ENCODE results near the gene GGT6.
A peak's percentile ranks its signal among the peaks of the same experiment; 100 is the strongest.

The GGT6 gene

DNA sequence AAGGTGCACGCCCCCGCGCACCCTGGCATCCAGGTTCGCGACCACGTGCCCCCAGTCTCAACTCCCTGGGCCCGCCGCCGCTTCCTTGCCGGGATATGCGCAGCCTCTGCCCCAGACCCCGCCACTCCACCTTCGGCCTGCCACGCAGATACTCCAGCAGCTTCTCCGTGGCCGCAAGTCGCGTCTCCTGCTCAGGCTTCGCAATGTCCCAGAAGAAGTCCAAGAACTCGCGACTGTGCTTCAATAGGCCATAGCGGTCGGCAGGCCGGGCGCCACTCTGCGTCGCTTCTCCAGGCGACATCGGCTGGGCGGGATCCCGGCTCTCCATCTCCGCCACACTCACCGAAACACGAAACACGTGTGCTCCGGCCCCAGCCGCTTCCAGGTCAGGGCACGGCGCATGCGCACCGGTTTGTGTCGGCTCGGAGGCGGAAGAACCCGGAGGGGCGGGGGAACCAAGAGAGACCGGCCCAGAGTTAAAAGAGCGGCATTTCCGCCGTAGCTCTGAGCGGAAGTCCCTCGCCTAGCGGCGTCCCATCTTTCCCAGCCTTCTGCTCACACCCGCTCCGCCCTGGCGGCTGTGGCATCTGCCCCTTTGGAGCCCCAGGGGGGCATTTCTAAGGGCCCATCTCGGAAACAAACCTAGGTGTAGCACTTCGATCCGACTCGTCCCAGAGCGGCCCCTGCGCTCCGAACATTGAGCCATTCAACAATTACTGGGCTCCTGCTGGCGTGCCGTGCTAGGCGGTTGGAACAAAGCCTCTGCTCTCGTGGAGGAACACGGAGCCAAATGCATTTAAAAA, 5.2 kb downstream of the GGT6 start, which contains the start of gene MYBBP1A:
MYBBP1A (minus strand) TSS at position 388 of the 803 bp plus-strand sequence; CDS start at position 328, 60 bp downstream.
- Histone ChIP-seq H3K4me3 (peak within 1 kb of the TSS; percentile 80), H3K4me2 (peak within 1 kb of the TSS; percentile 98), H3K27me3 (no peaks in the 10 kb centered on the region), H3K4me1 (peaks cover 36% of the 10 kb centered on the region), H3K36me3 (peaks cover 40% of the 10 kb centered on the region), H3K27ac (peak within 1 kb of the TSS; percentile 88), H3K9ac (peak within 1 kb of the TSS; percentile 90), H3K9me3 (no peaks in the 10 kb centered on the region), H4K20me1 (peaks cover 42% of the 10 kb centered on the region)
- TF ChIP-seq Cebpa-rat (IDR thresholded peaks at IDR 0.05): no peak

DNA sequence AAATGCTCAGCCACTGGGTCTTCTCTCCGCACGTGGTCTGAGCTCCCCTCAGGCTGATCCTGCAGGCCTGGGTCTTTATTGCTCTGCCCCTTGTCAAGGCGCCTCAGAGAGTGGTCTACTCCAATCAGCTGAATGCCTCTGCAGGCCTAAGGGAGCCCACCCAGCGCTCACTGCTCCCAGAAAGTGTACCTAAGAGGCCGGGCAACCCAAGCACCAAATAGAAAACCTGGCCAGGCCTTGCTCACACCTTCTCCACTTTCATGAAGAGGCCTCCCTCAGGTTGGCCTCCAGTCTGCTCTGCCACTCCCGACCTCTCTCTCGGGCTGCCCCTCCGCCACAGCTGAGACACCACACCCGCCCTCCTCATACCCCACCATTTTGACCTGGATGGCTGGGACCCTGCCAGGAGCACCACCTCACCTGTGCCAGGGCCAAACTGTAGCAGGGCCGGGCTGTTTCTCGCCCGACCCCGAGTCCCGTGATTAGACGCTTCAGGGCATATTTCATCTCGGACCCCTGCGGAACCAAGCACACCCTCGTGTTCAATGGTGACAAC, 5.9 kb downstream of the GGT6 start:
- no peaks in the 10 kb centered on the region for H3K9me3 ChIP-seq
- peaks cover 47% of the 10 kb centered on the region for H3K36me3 ChIP-seq
- H3K4me3 ChIP-seq: peak overlapping the region; percentile 80
- peak overlapping the region; percentile 98 for H3K4me2 ChIP-seq
- no peak for TF ChIP-seq Cebpa-rat (IDR thresholded peaks at IDR 0.05)
- H3K27me3 ChIP-seq: no peaks in the 10 kb centered on the region
- peak overlapping the region; percentile 88 for H3K27ac ChIP-seq
- H3K9ac ChIP-seq: peak overlapping the region; percentile 90
- H3K4me1 ChIP-seq: peaks cover 29% of the 10 kb centered on the region
- H4K20me1 ChIP-seq: peaks cover 48% of the 10 kb centered on the region

DNA sequence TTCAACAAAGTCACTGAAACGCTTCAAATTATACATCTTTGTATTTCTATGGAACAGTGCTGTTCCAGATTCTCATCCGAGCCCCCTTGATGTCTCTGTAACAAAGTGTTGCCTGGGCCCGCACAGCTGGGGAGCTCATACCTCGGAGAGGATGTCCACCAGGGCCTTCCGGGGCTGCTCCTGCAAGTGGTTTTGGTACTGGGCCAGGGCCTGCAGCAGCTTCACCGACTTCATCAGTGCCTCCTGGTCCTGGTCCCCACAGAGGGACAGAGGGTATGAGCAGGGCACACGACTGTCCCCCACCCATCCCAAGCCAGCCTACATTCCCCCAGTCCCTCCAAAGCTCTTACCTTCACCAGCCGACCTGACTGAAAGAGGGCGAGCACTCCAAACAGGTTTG, 6.7 kb downstream of the GGT6 start:
- Histone ChIP-seq H3K36me3 (peaks cover 55% of the 10 kb centered on the region), H3K27me3 (no peaks in the 10 kb centered on the region), H4K20me1 (peaks cover 56% of the 10 kb centered on the region), H3K4me1 (peaks cover 25% of the 10 kb centered on the region), H3K9me3 (no peaks in the 10 kb centered on the region), H3K9ac (peak overlapping the region; percentile 90), H3K27ac (peak overlapping the region; percentile 88), H3K4me2 (peak overlapping the region; percentile 98), H3K4me3 (peak overlapping the region; percentile 80)
- no peak for TF ChIP-seq Cebpa-rat (IDR thresholded peaks at IDR 0.05)

DNA sequence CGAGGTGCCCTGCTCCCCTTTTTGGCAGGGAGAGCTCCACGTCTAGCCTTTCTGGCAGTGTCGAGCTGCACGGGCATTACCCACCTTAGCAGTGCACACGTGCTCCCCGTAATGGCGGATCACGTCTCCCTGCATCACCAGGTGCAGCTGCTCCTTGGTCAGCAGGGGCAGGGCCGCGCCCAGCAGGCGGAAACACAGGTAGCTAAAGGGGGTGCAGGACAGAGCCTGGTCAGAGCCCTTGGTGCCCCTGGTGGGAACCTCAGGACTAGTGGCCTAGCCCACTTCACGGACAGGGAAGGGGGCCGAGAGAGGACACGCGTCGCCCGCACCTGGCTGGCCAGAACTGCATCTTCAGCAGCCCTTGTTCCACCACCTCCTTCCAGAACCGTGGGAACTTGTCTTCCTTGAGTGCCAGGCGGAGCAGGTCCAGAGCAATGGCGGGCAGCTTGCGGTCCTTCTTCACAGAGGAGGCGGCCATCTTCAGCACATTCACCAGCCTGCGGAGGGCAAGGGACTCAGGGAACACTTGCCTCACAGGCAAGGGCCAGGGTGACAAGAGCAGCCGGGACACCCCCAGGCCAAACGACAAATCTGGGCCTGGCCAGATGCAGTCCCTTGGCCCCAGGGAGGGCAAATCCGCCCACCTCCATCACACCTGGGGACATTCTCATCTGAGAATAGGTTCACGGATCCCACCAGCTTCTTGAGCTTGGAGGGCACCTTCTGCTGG, 8.4 kb downstream of the GGT6 start:
- TF ChIP-seq Cebpa-rat (IDR thresholded peaks at IDR 0.05): no peak
- Histone ChIP-seq H3K27me3 (no peaks in the 10 kb centered on the region), H3K36me3 (peaks cover 72% of the 10 kb centered on the region), H3K9me3 (no peaks in the 10 kb centered on the region), H3K4me1 (peaks cover 25% of the 10 kb centered on the region), H3K4me3 (no peak overlapping the region), H3K4me2 (no peak overlapping the region), H4K20me1 (peaks cover 73% of the 10 kb centered on the region), H3K27ac (no peak overlapping the region), H3K9ac (no peak overlapping the region)

DNA sequence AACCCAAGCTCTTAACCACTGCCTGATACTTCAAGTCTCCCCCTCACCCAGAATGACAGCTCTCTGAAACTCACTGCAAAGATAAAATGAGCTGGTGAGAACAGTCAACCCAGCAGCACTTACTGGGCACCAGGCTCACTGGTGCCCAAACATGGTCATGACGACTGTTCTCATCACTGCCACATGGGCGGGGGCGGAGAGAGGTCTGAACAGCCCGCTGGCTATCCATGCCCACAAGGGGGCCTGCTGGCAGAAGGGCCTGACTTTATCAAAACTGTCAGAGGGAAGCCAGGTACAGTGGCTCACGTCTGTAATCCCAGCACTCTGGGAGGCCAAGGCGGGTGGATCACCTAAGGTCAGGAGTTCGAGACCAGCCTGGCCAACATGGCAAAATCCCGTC, 9.2 kb downstream of the GGT6 start:
- H3K9ac ChIP-seq: no peak overlapping the region
- H3K36me3 ChIP-seq: peaks cover 80% of the 10 kb centered on the region
- H3K9me3 ChIP-seq: no peaks in the 10 kb centered on the region
- no peak overlapping the region for H3K4me2 ChIP-seq
- H3K4me1 ChIP-seq: peaks cover 20% of the 10 kb centered on the region
- no peak overlapping the region for H3K27ac ChIP-seq
- no peak for TF ChIP-seq Cebpa-rat (IDR thresholded peaks at IDR 0.05)
- H4K20me1 ChIP-seq: peaks cover 80% of the 10 kb centered on the region
- no peak overlapping the region for H3K4me3 ChIP-seq
- no peaks in the 10 kb centered on the region for H3K27me3 ChIP-seq

DNA sequence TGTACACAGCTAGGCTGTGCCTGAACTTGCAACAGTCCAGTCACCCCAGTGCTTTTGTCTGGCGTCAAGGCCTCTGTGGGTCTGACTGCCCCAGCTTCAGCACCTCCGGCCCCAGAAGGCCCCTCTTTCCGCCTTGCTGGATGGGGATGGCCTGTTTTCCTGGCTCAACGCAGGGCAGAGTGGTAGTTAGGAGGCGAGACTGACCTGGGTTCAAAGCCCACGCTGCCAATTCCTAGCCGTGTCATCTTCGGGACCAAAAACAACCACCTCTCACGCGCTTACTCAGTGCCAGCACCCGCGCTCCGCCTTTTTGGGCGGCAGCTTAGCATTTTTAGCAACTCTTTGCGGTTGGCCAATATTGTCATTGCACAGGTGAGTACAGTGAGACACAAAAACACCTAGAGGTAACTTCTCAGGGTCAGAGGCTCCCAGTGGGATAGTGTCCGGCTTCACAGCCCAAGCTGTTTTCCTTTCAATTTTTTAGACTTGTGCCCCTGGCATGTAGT, 9.8 kb downstream of the GGT6 start:
- Histone ChIP-seq H3K4me2 (no peak overlapping the region), H3K27me3 (no peaks in the 10 kb centered on the region)

DNA sequence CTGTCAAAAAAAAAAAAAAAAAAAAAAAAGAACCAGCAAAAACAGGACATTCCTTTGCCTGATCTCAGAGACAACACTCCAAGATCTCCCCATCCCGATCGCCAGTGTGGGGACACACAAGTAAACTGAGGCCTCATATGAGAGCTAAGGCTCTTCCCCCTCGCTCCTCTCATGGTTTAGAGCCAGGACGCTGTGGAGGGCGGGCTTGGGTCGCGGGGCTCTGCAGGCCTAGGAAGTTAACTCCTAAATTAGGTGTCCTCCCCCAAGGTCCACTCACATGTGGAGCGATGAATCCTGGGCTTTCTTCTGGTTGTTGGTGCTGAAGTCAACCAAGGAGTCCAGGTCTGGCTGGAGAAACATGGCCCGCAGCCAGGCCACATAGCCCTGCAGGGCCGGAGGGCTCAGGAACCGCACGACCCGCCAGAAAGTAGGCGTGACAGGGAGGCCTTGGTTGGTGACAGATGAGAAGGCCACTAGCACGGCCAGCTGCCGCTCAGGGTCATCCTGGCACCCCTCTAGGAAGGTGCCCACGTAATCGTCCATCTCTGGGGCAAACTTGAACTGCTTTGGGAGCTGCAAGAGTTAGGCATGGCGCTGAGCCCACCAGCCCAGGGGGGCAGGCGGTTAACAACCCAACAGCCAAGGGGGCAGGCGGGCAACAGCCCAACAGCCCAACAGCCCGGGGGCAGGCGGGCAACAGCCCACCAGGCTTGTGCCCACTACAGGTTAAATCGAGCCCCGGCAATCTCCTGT, 10.4 kb downstream of the GGT6 start:
- no peak overlapping the region for H3K4me3 ChIP-seq
- no peak for TF ChIP-seq Cebpa-rat (IDR thresholded peaks at IDR 0.05)
- H3K27ac ChIP-seq: no peak overlapping the region
- H4K20me1 ChIP-seq: peaks cover 88% of the 10 kb centered on the region
- peaks cover 14% of the 10 kb centered on the region for H3K4me1 ChIP-seq
- H3K9ac ChIP-seq: no peak overlapping the region
- H3K27me3 ChIP-seq: no peaks in the 10 kb centered on the region
- H3K36me3 ChIP-seq: peaks cover 92% of the 10 kb centered on the region
- H3K4me2 ChIP-seq: no peak overlapping the region
- no peaks in the 10 kb centered on the region for H3K9me3 ChIP-seq

More for the DNA sequence above, 9.8 kb downstream of the GGT6 start:
- Histone ChIP-seq H3K27ac (no peak overlapping the region), H3K4me1 (peaks cover 14% of the 10 kb centered on the region), H3K4me3 (no peak overlapping the region), H3K9ac (no peak overlapping the region), H4K20me1 (peaks cover 85% of the 10 kb centered on the region), H3K36me3 (peaks cover 86% of the 10 kb centered on the region), H3K9me3 (no peaks in the 10 kb centered on the region)
- TF ChIP-seq Cebpa-rat (IDR thresholded peaks at IDR 0.05): no peak

DNA sequence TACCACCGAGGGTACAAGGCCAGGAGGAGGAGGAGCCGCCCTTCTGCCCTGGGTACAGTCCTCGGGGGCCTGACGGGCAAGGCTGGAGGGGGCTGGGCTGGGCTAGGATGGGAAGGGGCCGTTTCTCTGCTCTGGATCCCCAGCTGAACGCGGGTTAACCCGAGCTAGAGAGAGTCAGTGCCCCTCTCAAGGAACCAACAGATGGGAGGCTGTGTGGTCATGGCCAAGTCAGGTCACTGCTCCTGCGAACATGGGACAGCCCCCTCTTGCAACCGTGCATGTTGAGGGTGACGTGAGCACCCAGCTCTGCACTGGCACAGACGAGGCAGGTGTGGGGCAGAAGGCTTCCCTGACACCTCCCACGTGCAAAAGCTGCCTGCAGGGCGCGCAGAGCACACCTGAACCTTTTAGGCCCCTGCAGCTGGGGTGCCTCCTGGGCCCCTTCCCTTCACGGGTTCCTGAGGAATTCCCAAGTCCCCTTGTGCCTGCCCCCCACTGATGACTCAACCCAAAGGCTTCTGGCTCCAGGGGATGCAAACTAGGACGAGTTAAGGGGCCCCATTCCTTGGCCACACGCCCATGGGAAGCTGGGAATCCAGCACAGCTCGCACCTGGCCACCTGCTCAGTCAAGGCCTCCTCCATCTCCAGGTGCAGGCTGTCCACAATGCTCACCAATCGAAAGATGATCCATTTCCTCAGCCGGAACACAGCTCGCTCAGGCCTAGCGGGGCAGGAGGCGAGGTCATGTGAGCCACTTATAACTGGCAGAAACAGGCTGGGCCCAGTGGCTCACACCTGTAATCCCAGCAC, 11.5 kb downstream of the GGT6 start:
- Histone ChIP-seq H3K9me3 (no peaks in the 10 kb centered on the region), H4K20me1 (peaks cover 84% of the 10 kb centered on the region), H3K4me1 (peaks cover 7% of the 10 kb centered on the region), H3K27me3 (no peaks in the 10 kb centered on the region), H3K4me2 (no peak overlapping the region), H3K9ac (no peak overlapping the region), H3K27ac (no peak overlapping the region), H3K36me3 (peaks cover 96% of the 10 kb centered on the region), H3K4me3 (no peak overlapping the region)
- no peak for TF ChIP-seq Cebpa-rat (IDR thresholded peaks at IDR 0.05)
